OCI-LY1 (cell line): ENCODE results near the gene LAMTOR2.

ENCODE experiments used
- H2AFZ ChIP-seq: fragments of 200-600 bp; sonication (generic), shearing (Covaris generic); 2 replicates; pipeline ENCODE4 v1.6.0; 2014; ENCODE audit warnings: antibody characterized with exemption, mild to moderate bottlenecking, low read length
- H3F3A ChIP-seq: fragments of 200-600 bp; sonication (generic), shearing (Covaris generic); 2 replicates; pipeline ENCODE4 v1.6.0; 2014; ENCODE audit warnings: mild to moderate bottlenecking, antibody characterized with exemption, low read length, moderate library complexity; ENCODE audit not compliant: insufficient read depth
- H3K27ac ChIP-seq: fragments of 200-600 bp; sonication (generic); 2 replicates; pipeline ENCODE4 v1.5.1; 2014; ENCODE audit warnings: low read length, mixed run types, mild to moderate bottlenecking, low read depth; ENCODE audit not compliant: poor library complexity, severe bottlenecking
- H3K27me3 ChIP-seq: fragments of 200-600 bp; sonication (generic); 2 replicates; pipeline ENCODE4 v1.6.0; 2014; ENCODE audit warnings: antibody characterized with exemption, mild to moderate bottlenecking, low read length, moderate library complexity; ENCODE audit not compliant: insufficient read depth
- H3K36me3 ChIP-seq: fragments of 200-600 bp; sonication (generic); 2 replicates; pipeline ENCODE4 v1.6.1; 2014; ENCODE audit warnings: mild to moderate bottlenecking, antibody characterized with exemption, low read length, moderate library complexity, mixed read lengths; ENCODE audit not compliant: insufficient read depth
- H3K4me1 ChIP-seq: fragments of 200-600 bp; sonication (generic); 2 replicates; pipeline ENCODE4 v1.5.1; 2014; ENCODE audit warnings: mild to moderate bottlenecking, low read length, moderate library complexity; ENCODE audit not compliant: insufficient read depth, severe bottlenecking
- H3K4me2 ChIP-seq: fragments of 200-600 bp; sonication (generic), shearing (Covaris generic); 2 replicates; pipeline ENCODE4 v1.6.1; 2014; ENCODE audit warnings: low read length
- H3K4me3 ChIP-seq: fragments of 200-600 bp; sonication (generic); 2 replicates; pipeline ENCODE4 v1.5.1; 2014; ENCODE audit warnings: low read length, low read depth, mild to moderate bottlenecking, mixed read lengths; ENCODE audit not compliant: poor library complexity, severe bottlenecking
- H3K79me2 ChIP-seq: fragments of 200-600 bp; shearing (Covaris generic); 2 replicates; pipeline ENCODE4 v1.6.1; 2016; ENCODE audit warnings: mixed run types, low read length, mixed read lengths; ENCODE audit not compliant: insufficient read depth
- H3K9ac ChIP-seq: fragments of 200-600 bp; sonication (generic), shearing (Covaris generic); 2 replicates; pipeline ENCODE4 v1.6.1; 2014; ENCODE audit warnings: mild to moderate bottlenecking, low read length, mixed read lengths
- H3K9me2 ChIP-seq: fragments of 200-600 bp; sonication (generic), shearing (Covaris generic); 2 replicates; pipeline ENCODE4 v1.6.1; 2014; ENCODE audit warnings: low read depth, mild to moderate bottlenecking, low read length, mixed read lengths
- H3K9me3 ChIP-seq: fragments of 200-600 bp; shearing (Covaris generic); 2 replicates; pipeline ENCODE4 v1.6.1; 2014; ENCODE audit warnings: low read length, mixed read lengths
- H4K20me1 ChIP-seq: fragments of 200-600 bp; sonication (generic), shearing (Covaris generic); 2 replicates; pipeline ENCODE4 v1.6.0; 2016; ENCODE audit warnings: mild to moderate bottlenecking, low read length; ENCODE audit not compliant: insufficient read depth
- EZH2 ChIP-seq: fragments of 200-600 bp; sonication (generic), shearing (Covaris generic); IDR thresholded peaks from 2 replicates; pipeline ENCODE4 v1.8.0; 2017; ENCODE audit warnings: borderline replicate concordance, mixed run types, mild to moderate bottlenecking, antibody characterized with exemption, low read length, moderate library complexity, mixed read lengths
- TF ChIP-seq, protein P1 (sequence below): fragments of 200-600 bp; sonication (generic), shearing (Covaris generic); IDR thresholded peaks from 2 replicates; pipeline ENCODE4 v1.5.1; 2017; ENCODE audit warnings: mild to moderate bottlenecking, antibody characterized with exemption, low read length, moderate library complexity, mixed read lengths

The LAMTOR2 gene

DNA sequence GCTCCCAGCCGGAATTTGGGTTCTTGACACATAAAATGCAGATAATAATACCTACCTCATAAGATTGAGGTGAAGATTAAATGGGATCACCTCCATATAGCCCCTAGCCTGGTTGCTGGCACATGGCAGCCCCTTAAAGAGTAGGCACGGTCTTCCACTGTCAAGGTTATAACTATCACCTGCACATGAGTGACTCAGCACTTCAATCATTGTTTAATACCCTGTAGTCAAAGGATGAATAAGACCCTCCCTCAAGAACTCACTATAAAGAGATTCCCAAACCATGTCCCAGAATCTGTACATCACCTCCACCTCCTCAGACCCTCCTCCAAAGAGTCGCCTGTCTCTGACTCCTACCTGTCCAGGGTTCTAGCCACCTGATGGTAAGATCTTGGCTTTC lies 53.5 kb downstream of the LAMTOR2 start:
- Histone ChIP-seq H3K9me2 (no peaks in the 10 kb centered on the region), H4K20me1 (no peaks in the 10 kb centered on the region), H3K27ac (no peak overlapping the region), H3K79me2 (no peaks in the 10 kb centered on the region), H3K9ac (no peak overlapping the region), H3K4me3 (no peak overlapping the region), H3F3A (peaks cover 2% of the 10 kb centered on the region; the same call in 1 of the 2 replicates), H2AFZ (no peak overlapping the region), H3K4me2 (no peak overlapping the region), H3K9me3 (no peaks in the 10 kb centered on the region), H3K36me3 (no peaks in the 10 kb centered on the region), H3K27me3 (peaks cover 9% of the 10 kb centered on the region), H3K4me1 (peaks cover 15% of the 10 kb centered on the region)
- no peak for TF ChIP-seq EZH2
- TF ChIP-seq, protein P1, sequence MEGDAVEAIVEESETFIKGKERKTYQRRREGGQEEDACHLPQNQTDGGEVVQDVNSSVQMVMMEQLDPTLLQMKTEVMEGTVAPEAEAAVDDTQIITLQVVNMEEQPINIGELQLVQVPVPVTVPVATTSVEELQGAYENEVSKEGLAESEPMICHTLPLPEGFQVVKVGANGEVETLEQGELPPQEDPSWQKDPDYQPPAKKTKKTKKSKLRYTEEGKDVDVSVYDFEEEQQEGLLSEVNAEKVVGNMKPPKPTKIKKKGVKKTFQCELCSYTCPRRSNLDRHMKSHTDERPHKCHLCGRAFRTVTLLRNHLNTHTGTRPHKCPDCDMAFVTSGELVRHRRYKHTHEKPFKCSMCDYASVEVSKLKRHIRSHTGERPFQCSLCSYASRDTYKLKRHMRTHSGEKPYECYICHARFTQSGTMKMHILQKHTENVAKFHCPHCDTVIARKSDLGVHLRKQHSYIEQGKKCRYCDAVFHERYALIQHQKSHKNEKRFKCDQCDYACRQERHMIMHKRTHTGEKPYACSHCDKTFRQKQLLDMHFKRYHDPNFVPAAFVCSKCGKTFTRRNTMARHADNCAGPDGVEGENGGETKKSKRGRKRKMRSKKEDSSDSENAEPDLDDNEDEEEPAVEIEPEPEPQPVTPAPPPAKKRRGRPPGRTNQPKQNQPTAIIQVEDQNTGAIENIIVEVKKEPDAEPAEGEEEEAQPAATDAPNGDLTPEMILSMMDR: no peak
